Activated naive CD4-positive, alpha-beta T cell treated with anti-CD3 and anti-CD28 coated beads, Interleukin-2, amount 50 U/mL, for 72 hours (primary cell): ENCODE data around the gene SNX14. TPM values are rescaled to one million over a fixed set of nuclear protein-coding genes. Genes with fewer than 3 reads are reported as not detected.

ENCODE experiments used
- ATAC-seq, 2 donors: fragments of 150-1000 bp; cut with Tn5 transposase; 2 replicates each; pipeline ENCODE4 v1.10.0; 2021; ENCODE audit warnings: mild to moderate bottlenecking in 2 of 2, moderate library complexity in 2 of 2
- DNase-seq, 2 donors: peaks; one replicate each; pipeline ENCODE4 v3.0.0; 2021 to 2022; ENCODE audit warnings: low spot score in 2 of 2
- H3K27ac Mint-ChIP-seq, 2 donors: one replicate each; pipeline ENCODE4 v1.8.0; 2022; ENCODE audit warnings: mild to moderate bottlenecking in 2 of 2, mixed read lengths in 2 of 2
- H3K36me3 Mint-ChIP-seq, 2 donors: one replicate each; pipeline ENCODE4 v1.8.0; 2022; ENCODE audit warnings: mixed read lengths in 2 of 2
- H3K9me3 Mint-ChIP-seq, 2 donors: one replicate each; pipeline ENCODE4 v1.8.0; 2022; ENCODE audit warnings: mixed read lengths in 2 of 2
- total RNA-seq, 2 donors: library from RNA; stranded (reverse); gene quantifications; one replicate each; pipeline ENCODE4 v1.2.3, GENCODE V29; 2022

The SNX14 gene
- total RNA-seq, 2 donors from 2014 or later, result 53.6 to 54.8 TPM

GRCh38 chr6:85463621-85464259 lies 129.9 kb downstream of the SNX14 start:
- Mint-ChIP-seq H3K9me3 (no peaks in the 10 kb centered on the region), H3K27ac (peak overlapping the region; percentile 90 to 95), H3K36me3 (no peaks in the 10 kb centered on the region)
- DNase-seq (no peak), ATAC-seq (no peak)

GRCh38 chr6:85462673-85463072 lies 131.0 kb downstream of the SNX14 start:
- ATAC-seq (no peak), DNase-seq (no peak)
- Mint-ChIP-seq H3K36me3 (no peaks in the 10 kb centered on the region), H3K27ac (peak overlapping the region in 1 of 2 donors; percentile 81), H3K9me3 (no peaks in the 10 kb centered on the region)

- Mint-ChIP-seq H3K9me3 (no peaks in the 10 kb centered on the region), H3K36me3 (no peaks in the 10 kb centered on the region), H3K27ac (peak overlapping the region; percentile 11 to 81)
- DNase-seq (no peak), ATAC-seq (no peak)
Measured at GRCh38 chr6:85461798-85462170, 131.9 kb downstream of the SNX14 start.

- ATAC-seq (peak; percentile 9 to 48), DNase-seq (peak in 1 of 2 donors; percentile 27)
- Mint-ChIP-seq H3K9me3 (no peaks in the 10 kb centered on the region), H3K36me3 (peaks cover 0 to 5% of the 10 kb centered on the region in 2 donors), H3K27ac (peak overlapping the region; percentile 56 to 81)
Measured at GRCh38 chr6:85460921-85461797, 132.5 kb downstream of the SNX14 start.

- ATAC-seq, result no peak
- Mint-ChIP-seq H3K9me3 (no peaks in the 10 kb centered on the region), H3K27ac (peak overlapping the region; percentile 56 to 81), H3K36me3 (peaks cover 0 to 6% of the 10 kb centered on the region in 2 donors)
- no peak for DNase-seq
Measured at GRCh38 chr6:85460154-85460920, 133.3 kb downstream of the SNX14 start.

- Mint-ChIP-seq H3K36me3 (peaks cover 0 to 6% of the 10 kb centered on the region in 2 donors), H3K9me3 (no peaks in the 10 kb centered on the region), H3K27ac (no peak overlapping the region)
- ATAC-seq (no peak), DNase-seq (no peak)
Measured at GRCh38 chr6:85459224-85459901, 134.3 kb downstream of the SNX14 start.

GRCh38 chr6:85458782-85459181 lies 134.9 kb downstream of the SNX14 start:
- Mint-ChIP-seq H3K36me3 (peaks cover 0 to 6% of the 10 kb centered on the region in 2 donors), H3K9me3 (no peaks in the 10 kb centered on the region), H3K27ac (no peak overlapping the region)
- DNase-seq (no peak), ATAC-seq (no peak)

GRCh38 chr6:85458184-85458583 lies 135.5 kb downstream of the SNX14 start:
- no peaks in the 10 kb centered on the region for H3K9me3 Mint-ChIP-seq
- H3K27ac Mint-ChIP-seq, result no peak overlapping the region
- H3K36me3 Mint-ChIP-seq, result peaks cover 0 to 6% of the 10 kb centered on the region in 2 donors
- ATAC-seq (no peak), DNase-seq (no peak)

- H3K27ac Mint-ChIP-seq, result no peak overlapping the region
- peaks cover 0 to 11% of the 10 kb centered on the region in 2 donors for H3K36me3 Mint-ChIP-seq
- DNase-seq (no peak), ATAC-seq (no peak)
- no peaks in the 10 kb centered on the region for H3K9me3 Mint-ChIP-seq
Measured at GRCh38 chr6:85456782-85457181, 136.9 kb downstream of the SNX14 start.

Other genes with a start within 250 kb of the SNX14 start
- gene NT5E, start 143.8 kb downstream of the SNX14 start, total RNA-seq, result under 1 TPM; 0.93 to 0.97 TPM
- gene SYNCRIP, start 49.0 kb upstream of the SNX14 start, total RNA-seq, result 100 to 1,000 TPM in 1 of 2 donors, 10 to 100 TPM in 1; 78.3 to 147 TPM